Measurements from ENCODE around the gene SIRPD. TPM values are rescaled to one million over a fixed set of nuclear protein-coding genes. Genes with fewer than 3 reads are reported as not detected.

The SIRPD gene
- total and polyA plus RNA-seq, 8 donors = 0.08 to 1.6 (median 0.79) TPM; not detected in 5

GRCh38 chr20:1489325-1489724, 68.2 kb downstream of the SIRPD start:
- H3K4me3 ChIP-seq = peak overlapping the region in 1 of 2 donors; percentile 52
- H3K4me1 ChIP-seq = peaks cover 0 to 57% of the 10 kb centered on the region in 2 donors
- TF ChIP-seq CTCF (IDR thresholded peaks at IDR 0.05) = no peak
- ATAC-seq (peak; percentile 10), DNase-seq (no peak)
- peak overlapping the region; percentile 67 to 98 for H3K27ac ChIP-seq
- intact Hi-C loops (cut with DNase I) = no loop called here
- H3K9me3 ChIP-seq = no peaks in the 10 kb centered on the region
- H3K36me3 ChIP-seq = no peaks in the 10 kb centered on the region
- no peaks in the 10 kb centered on the region for H3K27me3 ChIP-seq

GRCh38 chr20:1486566-1486965, 70.9 kb downstream of the SIRPD start:
- peaks cover 0 to 29% of the 10 kb centered on the region in 2 donors for H3K4me1 ChIP-seq
- no peak for TF ChIP-seq CTCF (IDR thresholded peaks at IDR 0.05)
- DNase-seq (no peak), ATAC-seq (no peak)
- peaks cover 0 to 6% of the 10 kb centered on the region in 2 donors for H3K27me3 ChIP-seq
- H3K4me3 ChIP-seq = no peak overlapping the region
- no peak overlapping the region for H3K27ac ChIP-seq
- H3K9me3 ChIP-seq = no peaks in the 10 kb centered on the region
- no peaks in the 10 kb centered on the region for H3K36me3 ChIP-seq
- intact Hi-C loops (cut with DNase I) = no loop called here

GRCh38 chr20:1484438-1485116, 72.9 kb downstream of the SIRPD start:
- TF ChIP-seq CTCF (IDR thresholded peaks at IDR 0.05) = no peak
- peaks cover 0 to 4% of the 10 kb centered on the region in 2 donors for H3K36me3 ChIP-seq
- H3K4me3 ChIP-seq = no peak overlapping the region
- H3K4me1 ChIP-seq = peaks cover 0 to 26% of the 10 kb centered on the region in 2 donors
- no peaks in the 10 kb centered on the region for H3K9me3 ChIP-seq
- no peak overlapping the region for H3K27ac ChIP-seq
- DNase-seq = no peak
- H3K27me3 ChIP-seq = peaks cover 0 to 6% of the 10 kb centered on the region in 2 donors
- intact Hi-C loops (cut with DNase I) = no loop called here
- no peak for ATAC-seq

Other genes with a start within 250 kb of the SIRPD start
- 10 to 100 TPM; 13.5 to 21.5 TPM for gene SDCBP2, start 228.6 kb downstream of the SIRPD start, total RNA-seq
- 1 to 10 TPM; 1.8 to 3.3 (median 2.9) TPM for gene SDCBP2, start 228.6 kb downstream of the SIRPD start, polyA plus RNA-seq (ENCODE audit: insufficient read length in 6 of 6)
- gene FKBP1A, start 164.7 kb downstream of the SIRPD start, total RNA-seq = 100 to 1,000 TPM; 278 to 385 TPM
- gene FKBP1A, start 164.7 kb downstream of the SIRPD start, polyA plus RNA-seq (ENCODE audit: insufficient read length in 6 of 6) = 100 to 1,000 TPM; 400 to 507 (median 446) TPM
- gene NSFL1C, start 90.9 kb downstream of the SIRPD start, total RNA-seq = 10 to 100 TPM; 60.5 to 96.9 TPM
- gene NSFL1C, start 90.9 kb downstream of the SIRPD start, polyA plus RNA-seq (ENCODE audit: insufficient read length in 6 of 6) = 10 to 100 TPM; 87.6 to 94.8 (median 92.9) TPM
- 10 to 100 TPM in 1 of 2 donors, 1 to 10 TPM in 1; 9.2 to 29.9 TPM for gene SIRPB2, start 66.3 kb downstream of the SIRPD start, total RNA-seq
- gene SIRPB2, start 66.3 kb downstream of the SIRPD start, polyA plus RNA-seq (ENCODE audit: insufficient read length in 6 of 6) = 1 to 10 TPM; 1.3 to 2.8 (median 1.9) TPM
- gene SIRPB1, start 62.3 kb upstream of the SIRPD start, total RNA-seq = 10 to 100 TPM in 1 of 2 donors, 1 to 10 TPM in 1; 8.0 to 57.9 TPM
- gene SIRPB1, start 62.3 kb upstream of the SIRPD start, polyA plus RNA-seq (ENCODE audit: insufficient read length in 6 of 6) = 1 to 10 TPM in 3 of 6 donors, under 1 TPM in 3; 0.34 to 3.5 (median 1.0) TPM
- under 1 TPM; 0.38 to 0.58 TPM for gene SIRPG, start 100.1 kb upstream of the SIRPD start, total RNA-seq
- under 1 TPM in 5 of 6 donors, not detected in 1; 0.15 to 0.37 (median 0.23) TPM for gene SIRPG, start 100.1 kb upstream of the SIRPD start, polyA plus RNA-seq (ENCODE audit: insufficient read length in 6 of 6)